K562 (cell line): ENCODE results near the gene MYO9A. TPM values are rescaled to one million over a fixed set of nuclear protein-coding genes. Genes with fewer than 3 reads are reported as not detected.

Experiments
- E2F1 ChIP-seq: sonication (generic); formaldehyde crosslinking; IDR thresholded peaks from 2 replicates; pipeline ENCODE4 v1.8.1; 2023; ENCODE audit warnings: mild to moderate bottlenecking, missing genetic modification reagents, moderate library complexity
- KLF6 ChIP-seq: fragments of 250-450 bp; sonication (Bioruptor Pico); IDR thresholded peaks from 2 replicates; pipeline ENCODE4 v1.4.0; 2020; ENCODE audit warnings: mild to moderate bottlenecking, moderate library complexity, borderline replicate concordance
- ZNF318 ChIP-seq, 2 experiments: fragments of 450-650 bp; IDR thresholded peaks; 2 replicates each; pipeline ENCODE4 v1.6.1; 2016; ENCODE audit warnings: mild to moderate bottlenecking in 2 of 2, borderline replicate concordance in 1 of 2, low read depth in 1 of 2, moderate library complexity in 1 of 2
- polyA plus RNA-seq, 8 experiments: library from polyadenylated mRNA; depleted of rRNA in 4 of 8; stranded (reverse) in 5 of 8; unstranded in 3 of 8; fragments of >200 nt; fragmentation: Nextera tagmentation in 2 of 8; fragmentation: Illumina TruSeq in 1 of 8; extraction: Ambion mirVana in 2 of 8; extraction: Trizol in 1 of 8; gene quantifications; 2 replicates each; pipeline versions ENCODE4 v1.2.1 to v1.2.3, GENCODE V29; 2011 to 2014; ENCODE audit warnings: inconsistent platforms in 1 of 8, missing spikeins in 1 of 8
- total RNA-seq, 7 experiments: library from RNA; depleted of rRNA in 6 of 7; stranded (reverse); fragments of >200 nt in 6 of 7; fragmentation: Illumina TruSeq in 2 of 7; extraction: Trizol in 2 of 7; gene quantifications; 2 replicates each; pipeline versions ENCODE4 v1.2.1 to v1.2.3, GENCODE V29; 2011 to 2021; ENCODE audit warnings: low replicate concordance in 1 of 7

The MYO9A gene
- total and polyA plus RNA-seq, 9 of the 15 experiments (the other 6 are each of a cell fraction or from before 2014, with no cell fraction given): 1.9 to 15.4 (median 5.8) TPM

- TF ChIP-seq ZNF318 (IDR thresholded peaks at IDR 0.05; ENCODE audit: borderline replicate concordance in 1 of 2, low read depth in 1 of 2): no peak
- TF ChIP-seq KLF6: no peak
- TF ChIP-seq E2F1: no peak
Observed at GRCh38 chr15:72037321-72037720, 80.6 kb downstream of the MYO9A start (continued).
